ENCODE results near the gene PROSER3.
"Not testable (repeated sequence)": the region's sequence is repeated elsewhere in the genome, so short reads cannot be mapped to it uniquely, and the experiment has no call there.

Gene PROSER3

GRCh38 chr19:35722897-35723296 lies 35.1 kb upstream of the PROSER3 start:
- DNase-seq (ENCODE audit: low spot score), result no peak

- no peak for DNase-seq (ENCODE audit: low spot score)
Measured at GRCh38 chr19:35723671-35724070, 34.3 kb upstream of the PROSER3 start.

- DNase-seq (ENCODE audit: low spot score), result not testable (repeated sequence)
Measured at GRCh38 chr19:35724132-35724531, 33.8 kb upstream of the PROSER3 start.

- no peak for DNase-seq (ENCODE audit: low spot score)
Measured at GRCh38 chr19:35724560-35724959, 33.4 kb upstream of the PROSER3 start.

DNA sequence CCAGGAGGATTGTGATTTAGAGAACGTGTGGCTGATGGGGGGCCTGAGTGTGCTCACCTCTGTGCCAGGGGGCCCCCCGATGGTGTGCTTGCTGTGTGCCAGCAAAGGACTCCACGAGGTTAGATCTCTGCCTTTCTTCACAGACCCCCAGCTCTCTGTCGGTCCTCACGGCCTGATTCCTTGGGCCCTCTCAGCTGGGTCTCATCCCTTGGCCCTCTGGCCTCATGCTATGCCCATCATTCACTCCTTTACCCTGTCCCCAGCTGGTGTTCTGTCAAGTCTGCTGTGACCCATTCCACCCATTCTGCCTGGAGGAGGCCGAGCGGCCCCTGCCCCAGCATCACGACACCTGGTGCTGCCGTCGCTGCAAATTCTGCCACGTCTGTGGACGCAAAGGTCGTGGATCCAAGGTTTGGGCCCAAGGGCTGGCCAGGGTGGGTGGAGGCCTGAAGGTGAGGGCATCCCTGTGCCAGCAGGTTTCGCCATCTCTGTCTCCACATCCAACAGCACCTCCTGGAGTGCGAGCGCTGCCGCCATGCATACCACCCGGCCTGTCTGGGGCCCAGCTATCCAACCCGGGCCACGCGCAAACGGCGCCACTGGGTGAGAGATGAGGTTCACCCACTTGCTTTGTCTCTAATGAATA lies 32.6 kb upstream of the PROSER3 start:
- no peak for DNase-seq (ENCODE audit: low spot score)

GRCh38 chr19:35727053-35727955 lies 30.7 kb upstream of the PROSER3 start:
- DNase-seq (ENCODE audit: low spot score), result no peak

- no peak for DNase-seq (ENCODE audit: low spot score)
Measured at GRCh38 chr19:35727956-35728706, 29.8 kb upstream of the PROSER3 start.

- no peak for DNase-seq (ENCODE audit: low spot score)
Measured at GRCh38 chr19:35729021-35729420, 29.0 kb upstream of the PROSER3 start.

- no peak for DNase-seq (ENCODE audit: low spot score)
Measured at GRCh38 chr19:35729763-35730162, 28.2 kb upstream of the PROSER3 start.

GRCh38 chr19:35730326-35730725 lies 27.6 kb upstream of the PROSER3 start:
- no peak for DNase-seq (ENCODE audit: low spot score)

DNA sequence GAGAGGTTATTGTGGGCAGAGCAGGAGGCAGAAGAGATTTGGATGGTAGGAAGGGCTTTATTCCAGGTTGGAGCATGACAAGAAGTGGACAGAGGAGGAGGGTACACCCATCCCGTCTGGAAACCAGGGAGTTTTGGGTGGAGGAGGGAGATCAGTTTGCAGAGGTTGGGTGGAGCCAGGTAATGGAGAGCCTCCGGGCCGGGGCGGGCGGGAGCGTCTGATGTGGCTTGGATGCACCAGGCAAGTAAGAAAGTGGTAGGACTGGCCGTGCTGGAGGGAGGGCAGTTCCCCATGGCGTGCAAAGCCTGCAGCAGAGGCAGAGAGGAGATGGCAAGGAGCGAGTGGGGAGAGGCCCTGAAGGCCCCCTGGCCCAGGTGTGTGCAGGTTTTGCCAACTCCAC lies 26.6 kb upstream of the PROSER3 start:
- DNase-seq (ENCODE audit: low spot score), result no peak

DNA sequence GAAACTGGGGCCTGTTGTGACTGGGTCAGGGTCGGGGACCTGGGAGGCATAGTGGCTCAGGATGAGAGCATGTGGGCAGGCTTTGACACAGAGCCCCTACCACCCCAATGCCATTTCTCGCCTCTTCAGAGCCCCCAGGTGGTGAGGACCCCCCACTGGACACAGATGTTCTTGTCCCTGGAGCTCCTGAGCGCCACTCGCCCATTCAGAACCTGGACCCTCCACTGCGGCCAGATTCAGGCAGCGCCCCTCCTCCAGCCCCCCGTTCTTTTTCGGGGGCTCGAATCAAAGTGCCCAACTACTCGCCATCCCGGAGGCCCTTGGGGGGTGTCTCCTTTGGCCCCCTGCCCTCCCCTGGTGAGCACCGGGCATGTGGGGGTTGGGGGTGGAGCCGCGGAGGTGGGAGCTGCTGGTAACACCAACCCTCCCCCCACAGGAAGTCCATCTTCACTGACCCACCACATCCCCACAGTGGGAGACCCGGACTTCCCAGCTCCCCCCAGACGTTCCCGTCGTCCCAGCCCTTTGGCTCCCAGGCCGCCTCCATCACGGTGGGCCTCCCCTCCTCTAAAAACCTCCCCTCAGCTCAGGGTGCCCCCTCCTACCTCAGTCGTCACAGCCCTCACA lies 26.1 kb upstream of the PROSER3 start:
- DNase-seq (ENCODE audit: low spot score), result no peak

- no peak for DNase-seq (ENCODE audit: low spot score)
Measured at GRCh38 chr19:35732540-35733179, 25.3 kb upstream of the PROSER3 start.

- DNase-seq (ENCODE audit: low spot score), result no peak
Measured at GRCh38 chr19:35733180-35734125, 24.5 kb upstream of the PROSER3 start.

- no peak for DNase-seq (ENCODE audit: low spot score)
Measured at GRCh38 chr19:35734273-35734672, 23.7 kb upstream of the PROSER3 start.

GRCh38 chr19:35734889-35735288 lies 23.1 kb upstream of the PROSER3 start:
- DNase-seq (ENCODE audit: low spot score), result no peak

- DNase-seq (ENCODE audit: low spot score), result no peak
Measured at GRCh38 chr19:35736913-35737886, 20.8 kb upstream of the PROSER3 start.

- no peak for DNase-seq (ENCODE audit: low spot score)
Measured at GRCh38 chr19:35738021-35738886, 19.7 kb upstream of the PROSER3 start.

GRCh38 chr19:35738887-35739229 lies 19.1 kb upstream of the PROSER3 start:
- no peak for DNase-seq (ENCODE audit: low spot score)
